ENCODE results near the gene PHF21A.
A peak's percentile ranks its signal among the peaks of the same experiment; 100 is the strongest.
"Not testable (repeated sequence)": the region's sequence is repeated elsewhere in the genome, so short reads cannot be mapped to it uniquely, and the experiment has no call there.

Gene PHF21A

GRCh38 chr11:45906096-45906682, 215.1 kb downstream of the PHF21A start:
- TF ChIP-seq, protein P1, sequence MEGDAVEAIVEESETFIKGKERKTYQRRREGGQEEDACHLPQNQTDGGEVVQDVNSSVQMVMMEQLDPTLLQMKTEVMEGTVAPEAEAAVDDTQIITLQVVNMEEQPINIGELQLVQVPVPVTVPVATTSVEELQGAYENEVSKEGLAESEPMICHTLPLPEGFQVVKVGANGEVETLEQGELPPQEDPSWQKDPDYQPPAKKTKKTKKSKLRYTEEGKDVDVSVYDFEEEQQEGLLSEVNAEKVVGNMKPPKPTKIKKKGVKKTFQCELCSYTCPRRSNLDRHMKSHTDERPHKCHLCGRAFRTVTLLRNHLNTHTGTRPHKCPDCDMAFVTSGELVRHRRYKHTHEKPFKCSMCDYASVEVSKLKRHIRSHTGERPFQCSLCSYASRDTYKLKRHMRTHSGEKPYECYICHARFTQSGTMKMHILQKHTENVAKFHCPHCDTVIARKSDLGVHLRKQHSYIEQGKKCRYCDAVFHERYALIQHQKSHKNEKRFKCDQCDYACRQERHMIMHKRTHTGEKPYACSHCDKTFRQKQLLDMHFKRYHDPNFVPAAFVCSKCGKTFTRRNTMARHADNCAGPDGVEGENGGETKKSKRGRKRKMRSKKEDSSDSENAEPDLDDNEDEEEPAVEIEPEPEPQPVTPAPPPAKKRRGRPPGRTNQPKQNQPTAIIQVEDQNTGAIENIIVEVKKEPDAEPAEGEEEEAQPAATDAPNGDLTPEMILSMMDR (IDR thresholded peaks at IDR 0.05; ENCODE audit: low read depth, low read length) = no peak
- H3K4me3 ChIP-seq (ENCODE audit: low read depth, low read length) = no peak overlapping the region

DNA sequence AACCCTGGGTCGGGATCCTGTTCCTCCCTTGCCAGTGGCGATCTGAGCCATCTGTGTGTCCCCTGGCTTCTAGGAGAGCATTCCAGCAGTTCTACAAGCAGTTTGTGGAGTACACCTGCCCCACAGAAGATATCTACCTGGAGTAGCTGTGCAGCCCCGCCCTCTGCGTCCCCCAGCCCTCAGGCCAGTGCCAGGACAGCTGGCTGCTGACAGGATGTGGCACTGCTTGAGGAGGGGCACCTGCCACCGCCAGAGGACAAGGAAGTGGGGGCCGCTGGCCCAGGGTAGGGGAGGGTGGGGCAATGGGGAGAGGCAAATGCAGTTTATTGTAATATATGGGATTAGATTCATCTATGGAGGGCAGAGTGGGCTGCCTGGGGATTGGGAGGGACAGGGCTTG, 215.7 kb downstream of the PHF21A start:
- not testable (repeated sequence) for H3K4me3 ChIP-seq (ENCODE audit: low read depth, low read length)

DNA sequence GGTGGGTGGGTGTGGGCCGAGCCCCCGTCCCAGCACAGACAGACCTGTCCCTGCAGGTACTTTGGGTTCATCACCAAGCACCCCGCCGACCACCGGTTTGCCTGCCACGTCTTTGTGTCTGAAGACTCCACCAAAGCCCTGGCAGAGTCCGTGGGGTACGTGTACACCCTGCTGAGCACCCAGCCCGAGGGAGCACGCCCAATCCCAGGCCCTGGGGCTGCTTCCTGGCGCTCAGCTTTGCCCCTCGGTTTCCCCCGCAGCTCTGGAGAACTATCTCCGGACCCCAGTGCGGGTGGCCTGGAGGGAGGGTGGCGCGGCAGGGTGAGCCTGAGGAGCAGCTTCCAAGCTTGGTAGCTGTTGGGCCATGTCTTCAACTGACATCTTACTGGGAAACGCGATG, 216.2 kb downstream of the PHF21A start:
- no peak overlapping the region for H3K4me3 ChIP-seq (ENCODE audit: low read depth, low read length)
- TF ChIP-seq, protein P1 (IDR thresholded peaks at IDR 0.05; ENCODE audit: low read depth, low read length) = no peak

DNA sequence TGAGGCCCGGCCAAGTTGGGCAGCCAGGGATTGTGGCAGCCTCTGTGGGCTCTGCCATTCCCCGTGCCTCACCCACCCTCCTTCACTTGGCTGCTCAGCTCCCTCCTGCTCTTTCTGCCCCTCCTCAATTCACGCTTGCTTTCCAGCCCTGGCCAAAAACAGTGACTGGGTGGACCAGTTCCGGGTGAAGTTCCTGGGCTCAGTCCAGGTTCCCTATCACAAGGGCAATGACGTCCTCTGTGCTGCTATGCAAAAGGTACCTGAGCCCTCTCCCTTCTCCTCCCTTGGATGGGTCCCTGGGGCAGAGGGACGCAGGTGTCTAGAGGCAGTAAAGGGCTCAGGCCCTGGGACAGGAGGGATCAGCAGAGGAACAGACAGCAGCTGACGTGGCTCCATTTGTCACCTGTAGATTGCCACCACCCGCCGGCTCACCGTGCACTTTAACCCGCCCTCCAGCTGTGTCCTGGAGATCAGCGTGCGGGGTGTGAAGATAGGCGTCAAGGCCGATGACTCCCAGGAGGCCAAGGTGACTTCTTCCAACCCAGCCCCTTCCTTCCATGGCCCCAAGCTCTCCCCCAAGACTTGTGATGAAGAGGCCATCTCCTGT, 216.8 kb downstream of the PHF21A start:
- H3K4me3 ChIP-seq (ENCODE audit: low read depth, low read length) = no peak overlapping the region
- TF ChIP-seq, protein P1 (IDR thresholded peaks at IDR 0.05; ENCODE audit: low read depth, low read length) = no peak

DNA sequence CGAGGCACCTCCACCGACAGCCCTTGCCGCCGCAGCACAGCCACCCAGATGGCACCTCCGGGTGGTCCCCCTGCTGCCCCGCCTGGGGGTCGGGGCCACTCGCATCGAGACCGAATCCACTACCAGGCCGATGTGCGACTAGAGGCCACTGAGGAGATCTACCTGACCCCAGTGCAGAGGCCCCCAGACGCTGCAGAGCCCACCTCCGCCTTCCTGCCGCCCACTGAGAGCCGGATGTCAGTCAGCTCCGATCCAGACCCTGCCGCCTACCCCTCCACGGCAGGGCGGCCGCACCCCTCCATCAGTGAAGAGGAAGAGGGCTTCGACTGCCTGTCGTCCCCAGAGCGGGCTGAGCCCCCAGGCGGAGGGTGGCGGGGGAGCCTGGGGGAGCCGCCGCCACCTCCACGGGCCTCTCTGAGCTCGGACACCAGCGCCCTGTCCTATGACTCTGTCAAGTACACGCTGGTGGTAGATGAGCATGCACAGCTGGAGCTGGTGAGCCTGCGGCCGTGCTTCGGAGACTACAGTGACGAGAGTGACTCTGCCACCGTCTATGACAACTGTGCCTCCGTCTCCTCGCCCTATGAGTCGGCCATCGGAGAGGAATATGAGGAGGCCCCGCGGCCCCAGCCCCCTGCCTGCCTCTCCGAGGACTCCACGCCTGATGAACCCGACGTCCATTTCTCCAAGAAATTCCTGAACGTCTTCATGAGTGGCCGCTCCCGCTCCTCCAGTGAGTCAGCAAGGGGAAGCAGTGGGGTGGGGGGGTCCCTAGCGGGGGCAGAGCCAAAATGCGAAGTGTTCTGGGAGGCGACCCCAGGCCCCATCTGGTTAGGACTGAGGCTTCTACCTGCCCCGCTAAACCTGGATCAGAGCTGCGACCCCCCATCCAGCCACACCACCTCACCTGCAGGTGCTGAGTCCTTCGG, 218.5 kb downstream of the PHF21A start:
- no peak overlapping the region for H3K4me3 ChIP-seq (ENCODE audit: low read depth, low read length)
- TF ChIP-seq, protein P1 (IDR thresholded peaks at IDR 0.05; ENCODE audit: low read depth, low read length) = no peak

DNA sequence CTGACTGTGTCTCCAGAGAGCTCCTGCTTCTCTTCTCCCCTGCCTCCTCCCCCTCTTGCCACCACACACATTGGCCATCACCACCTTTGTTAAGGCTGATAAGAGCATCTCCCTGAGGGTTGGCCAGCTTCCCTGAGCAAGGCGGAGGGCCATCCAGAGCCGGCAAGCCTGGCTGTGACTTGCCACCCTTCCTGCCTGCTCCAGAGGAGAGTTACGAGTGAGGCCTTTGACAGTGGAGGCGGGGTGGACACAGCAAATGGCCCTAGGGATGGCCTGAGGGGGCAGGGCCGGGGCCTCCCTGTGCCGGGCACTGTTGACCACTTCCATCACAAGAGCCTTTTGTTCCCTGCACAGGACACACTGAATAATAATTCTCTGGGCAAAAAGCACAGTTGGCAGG, 219.6 kb downstream of the PHF21A start:
- TF ChIP-seq, protein P1 (IDR thresholded peaks at IDR 0.05; ENCODE audit: low read depth, low read length) = no peak
- no peak overlapping the region for H3K4me3 ChIP-seq (ENCODE audit: low read depth, low read length)

DNA sequence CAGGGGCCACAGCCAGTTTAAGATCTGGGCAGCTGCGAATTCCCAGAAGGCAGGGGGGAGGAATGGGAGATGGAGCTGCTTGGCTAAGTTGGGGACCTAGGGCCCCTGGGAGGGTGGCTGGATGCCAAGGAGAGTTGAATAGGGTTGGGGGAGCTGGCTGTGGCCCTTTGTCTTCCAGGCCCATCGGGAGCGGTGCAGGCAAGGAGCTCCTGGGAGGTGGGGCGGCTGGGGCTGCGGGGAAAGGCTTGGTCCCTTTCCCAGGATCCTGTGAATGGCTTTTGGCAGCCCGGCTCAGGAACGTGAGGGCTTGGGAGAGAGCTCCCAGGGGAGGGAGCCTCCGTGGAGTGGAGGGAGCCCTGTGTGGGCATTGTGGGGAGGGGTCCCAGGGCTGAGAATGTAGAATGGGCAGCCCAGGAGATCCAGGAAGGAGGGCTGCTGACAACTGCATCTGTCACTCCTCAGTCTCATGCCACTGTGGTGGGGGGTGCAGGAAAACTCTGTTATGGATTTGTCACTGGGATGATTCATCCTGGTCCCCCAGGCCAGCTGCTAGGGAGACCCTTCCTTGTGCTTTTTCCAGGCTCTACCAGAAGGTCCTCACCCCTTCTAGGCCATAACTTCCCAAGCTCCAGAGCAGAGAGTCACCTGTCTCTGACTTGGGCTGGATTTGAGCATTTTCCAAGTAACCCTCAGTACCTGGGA, 220.2 kb downstream of the PHF21A start:
- TF ChIP-seq, protein P1 (IDR thresholded peaks at IDR 0.05; ENCODE audit: low read depth, low read length) = no peak

GRCh38 chr11:45900175-45900800, 221.0 kb downstream of the PHF21A start:
- H3K4me3 ChIP-seq (ENCODE audit: low read depth, low read length) = peak overlapping the region; percentile 69

More for the DNA sequence above, 220.2 kb downstream of the PHF21A start:
- peak overlapping the region; percentile 69 for H3K4me3 ChIP-seq (ENCODE audit: low read depth, low read length)

Data from WI38 (cell line).